ENCODE measurements around the gene SLC40A1.

SLC40A1 gene

GRCh38 chr2:189534854-189535832, 45.4 kb downstream of the SLC40A1 start:
- no peak for DNase-seq

DNA sequence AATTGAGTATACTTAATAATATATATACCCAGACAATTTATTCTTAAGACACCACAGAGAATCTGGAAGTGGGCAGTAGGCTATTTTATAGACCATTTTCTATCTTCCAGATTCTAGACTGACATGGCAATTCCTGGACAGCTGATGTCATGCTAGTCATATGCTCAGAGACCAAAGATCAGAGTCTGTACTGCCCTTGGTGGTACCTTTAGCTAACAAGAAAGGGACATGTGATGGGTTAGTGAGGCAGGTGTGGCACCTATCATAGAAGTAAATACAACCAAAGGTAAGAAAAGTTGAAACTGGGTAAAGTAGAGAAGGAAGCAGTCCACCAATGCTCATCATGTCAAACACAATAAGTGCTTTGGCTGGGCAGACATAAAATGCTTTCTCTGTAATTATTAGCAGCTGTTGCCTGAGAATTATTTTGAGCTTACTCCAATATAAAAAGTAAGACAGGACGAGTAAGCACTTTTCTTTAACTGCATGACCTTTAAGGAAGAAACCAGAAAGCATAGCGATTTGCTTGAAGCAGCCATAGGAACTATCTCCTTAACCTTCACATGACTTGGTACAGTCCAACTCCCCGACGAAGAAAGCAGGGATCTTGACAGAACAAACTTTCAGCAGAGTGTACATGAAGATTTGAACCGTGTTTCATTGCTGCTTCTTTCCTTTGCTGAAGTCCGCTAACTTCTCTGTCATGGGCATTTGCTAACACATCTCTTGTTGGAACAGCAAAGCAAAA, 47.1 kb downstream of the SLC40A1 start:
- DNase-seq = no peak

DNA sequence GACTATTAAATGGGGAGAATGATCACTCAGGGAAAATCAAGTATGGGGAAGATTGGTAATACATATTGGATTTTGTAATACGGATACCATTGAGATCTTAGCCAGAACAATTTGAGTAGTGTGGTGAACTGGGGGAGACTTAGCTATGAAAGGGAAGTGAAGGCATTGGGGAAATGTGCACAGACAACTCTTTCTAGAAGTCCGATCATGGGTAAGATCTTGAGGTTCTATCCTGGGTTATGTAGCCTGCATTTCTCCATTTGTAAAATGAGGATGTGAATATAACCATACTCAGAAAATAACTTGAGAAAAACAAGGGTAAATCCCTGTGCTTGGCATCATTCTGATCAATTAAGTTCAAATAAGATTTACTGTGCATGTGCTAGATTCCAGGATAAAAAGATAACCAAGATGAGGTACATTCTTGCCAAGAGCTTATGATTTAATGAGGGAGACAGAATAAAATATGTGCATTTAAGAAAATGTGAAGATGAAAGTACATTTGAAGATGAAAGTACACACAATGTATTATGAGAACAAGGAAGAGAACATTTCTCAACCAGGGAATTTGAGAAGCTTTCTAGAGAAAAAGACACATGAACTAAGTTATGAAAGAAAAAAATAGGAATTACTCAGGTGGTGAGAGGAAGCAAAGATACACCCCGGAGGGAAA, 49.5 kb downstream of the SLC40A1 start:
- no peak for DNase-seq

DNA sequence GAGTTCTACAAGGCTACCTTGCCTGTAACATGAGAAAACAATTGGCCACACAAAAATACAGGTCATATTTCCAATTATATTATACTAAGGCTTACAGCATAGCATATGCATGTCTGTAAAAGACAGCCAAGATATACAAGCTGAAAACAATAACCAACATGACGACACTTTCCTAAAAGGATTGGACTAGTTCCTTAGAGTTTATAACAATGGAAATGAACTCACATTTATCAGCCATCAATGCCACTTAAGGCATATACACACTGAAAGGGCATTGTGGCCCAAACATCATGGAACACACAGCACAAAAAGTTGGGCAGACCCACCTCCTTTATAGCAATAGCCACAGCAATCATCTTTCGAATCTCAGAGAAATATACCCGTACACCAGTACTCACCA, 52.0 kb downstream of the SLC40A1 start:
- DNase-seq = no peak

DNA sequence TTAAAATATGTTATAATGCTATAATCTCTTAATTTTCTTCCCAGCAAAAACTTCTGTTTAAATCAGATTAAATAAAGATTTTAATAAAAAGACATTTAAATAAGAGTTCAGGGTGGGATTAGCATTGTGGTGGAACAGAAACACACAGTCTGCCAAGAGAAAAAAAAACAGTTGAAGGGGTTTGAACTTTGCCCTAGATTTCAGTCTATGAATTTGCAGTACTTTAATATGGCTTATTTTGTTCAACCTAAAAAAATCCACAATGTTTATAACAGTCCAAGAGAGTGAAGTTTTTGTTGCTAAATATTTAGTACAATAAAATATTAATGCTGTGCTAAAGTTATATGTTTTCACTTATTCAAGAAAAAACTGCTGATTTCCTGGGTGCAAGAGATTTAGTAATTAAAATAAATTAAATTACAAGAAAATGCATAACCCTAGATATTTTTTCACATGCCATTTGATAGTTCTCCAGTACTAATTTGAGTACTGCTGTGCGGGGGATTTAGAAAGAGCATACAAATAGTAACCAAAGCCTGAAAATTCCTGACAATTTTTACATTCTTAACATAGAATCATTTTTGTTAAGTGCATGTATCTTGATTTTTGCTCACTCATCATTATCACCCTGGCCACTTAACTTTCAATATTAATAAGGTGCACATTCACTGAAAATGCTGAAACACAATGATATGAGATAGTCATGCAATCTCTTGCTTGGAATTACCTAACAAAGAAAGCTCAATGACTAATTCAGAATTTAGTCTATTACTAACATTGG, 52.6 kb downstream of the SLC40A1 start:
- DNase-seq = no peak

DNA sequence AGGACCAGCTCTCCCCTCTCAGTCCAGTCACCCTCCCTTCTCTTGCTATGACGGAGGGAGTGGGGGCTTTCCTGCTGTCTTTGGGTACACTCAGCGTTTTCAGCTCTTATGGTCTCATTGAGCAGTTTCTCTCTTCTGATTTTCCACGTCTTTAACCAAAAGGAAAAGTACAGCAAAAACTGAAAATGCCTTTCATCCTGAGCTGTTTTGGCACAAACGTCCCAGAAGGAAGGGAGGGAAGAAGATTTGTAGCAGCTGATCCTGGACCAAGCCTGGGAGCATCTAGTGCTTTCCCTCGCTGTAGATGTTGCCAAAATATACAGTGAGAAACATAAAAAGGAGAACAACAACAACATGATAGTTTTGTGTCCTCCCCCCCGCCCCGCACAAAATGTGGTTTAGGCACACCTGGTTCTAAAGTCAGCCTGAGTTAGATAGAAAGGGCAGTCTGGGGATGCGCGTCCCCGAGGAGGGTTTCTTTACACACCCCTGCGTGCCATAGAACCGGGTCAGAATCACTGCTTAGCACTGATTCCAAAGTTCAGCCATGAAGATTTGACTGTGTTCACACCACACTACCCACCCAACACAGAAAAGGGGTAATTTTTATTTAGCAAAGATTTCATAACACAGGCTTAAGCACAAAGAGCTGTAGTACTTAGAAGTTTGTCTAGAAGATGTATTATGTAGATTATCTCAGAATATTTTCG, 53.4 kb downstream of the SLC40A1 start:
- no peak for DNase-seq

GRCh38 chr2:189526241-189526640, 54.3 kb downstream of the SLC40A1 start:
- no peak for DNase-seq

GRCh38 chr2:189524746-189525145, 55.8 kb downstream of the SLC40A1 start:
- DNase-seq = no peak

- no peak for DNase-seq
Observed at GRCh38 chr2:189522435-189523151, 58.0 kb downstream of the SLC40A1 start.

DNA sequence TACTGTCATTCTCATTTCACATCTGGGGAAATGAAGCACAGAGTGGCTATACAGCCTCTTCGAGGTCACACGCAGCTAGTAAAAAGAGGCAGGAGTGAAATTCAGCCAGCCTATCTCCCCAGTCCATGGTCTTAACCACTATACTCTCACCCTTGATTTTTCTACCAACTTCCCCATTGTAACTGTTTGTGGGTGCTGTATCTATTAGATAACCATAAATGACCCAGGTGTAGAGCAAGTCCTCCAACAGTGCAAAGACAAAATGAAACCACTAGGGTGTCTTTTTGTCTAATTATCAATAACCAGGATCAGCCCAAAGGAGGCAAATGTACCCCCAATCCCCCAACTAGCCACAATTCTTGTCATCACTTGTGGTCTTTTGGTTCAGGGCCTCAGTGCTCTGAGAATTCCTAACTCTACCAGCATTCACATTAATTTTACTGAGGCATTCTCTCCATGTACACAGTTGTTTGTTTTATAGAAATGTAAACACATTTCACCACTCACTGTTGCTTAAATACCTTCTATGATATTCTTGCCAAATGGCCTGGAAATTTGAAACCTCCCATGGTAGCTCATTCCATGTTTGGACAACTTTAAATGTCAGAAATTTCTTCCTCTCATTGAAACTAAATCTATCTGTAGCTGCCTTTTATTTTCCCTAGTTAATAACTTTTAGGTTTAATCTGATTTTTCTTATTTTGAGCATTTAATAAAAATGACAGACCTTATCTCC, 58.7 kb downstream of the SLC40A1 start:
- DNase-seq = no peak

- DNase-seq = no peak
Observed at GRCh38 chr2:189519631-189520387, 60.8 kb downstream of the SLC40A1 start.

DNA sequence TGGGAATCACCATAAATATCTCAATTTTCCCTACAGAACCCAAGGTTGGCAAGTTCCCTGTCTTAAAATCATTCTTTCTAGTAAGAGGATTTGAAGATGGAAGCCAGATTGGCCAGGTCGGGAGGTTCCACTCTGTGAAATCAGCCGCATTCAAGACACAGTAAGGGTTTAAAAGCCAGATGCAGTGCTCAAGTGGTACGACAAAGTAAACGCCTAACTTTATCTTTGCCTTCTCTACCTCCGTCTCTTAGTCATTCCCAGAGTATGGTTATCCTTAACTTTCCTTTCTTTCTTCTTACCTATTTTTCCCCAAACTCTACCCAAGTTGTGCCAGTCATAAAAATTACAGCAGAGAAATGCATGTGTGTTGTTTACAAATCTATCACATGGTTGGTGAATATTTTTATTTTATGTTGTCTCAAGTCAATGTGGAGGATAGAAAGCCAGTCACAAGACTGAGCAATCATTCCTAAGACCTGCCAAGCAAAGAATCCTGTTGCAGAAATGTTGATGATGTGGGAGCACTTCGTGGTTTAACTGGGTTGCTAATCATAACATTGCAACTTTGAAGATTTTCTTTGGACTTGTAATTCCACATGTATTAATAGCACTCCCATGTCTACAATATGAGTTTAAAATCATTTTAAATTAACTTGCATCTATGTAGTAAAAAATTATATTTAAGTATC, 62.6 kb downstream of the SLC40A1 start:
- DNase-seq = no peak

GRCh38 chr2:189516546-189516945, 64.0 kb downstream of the SLC40A1 start:
- DNase-seq = no peak

- DNase-seq = no peak
Observed at GRCh38 chr2:189515264-189515663, 65.3 kb downstream of the SLC40A1 start.

GRCh38 chr2:189514104-189514503, 66.5 kb downstream of the SLC40A1 start:
- no peak for DNase-seq

GRCh38 chr2:189512879-189513278, 67.7 kb downstream of the SLC40A1 start:
- no peak for DNase-seq

GRCh38 chr2:189511960-189512319, 68.6 kb downstream of the SLC40A1 start:
- no peak for DNase-seq

GRCh38 chr2:189511210-189511959, 69.2 kb downstream of the SLC40A1 start:
- DNase-seq = no peak

Data from activated CD8-positive, alpha-beta memory T cell treated with anti-CD3 and anti-CD28 coated beads for 24 hours (primary cell).